Activated CD8-positive, alpha-beta memory T cell treated with anti-CD3 and anti-CD28 coated beads for 1 hour (primary cell): ENCODE data around the gene DDX24.
A peak's percentile ranks its signal among the peaks of the same experiment; 100 is the strongest.

Source experiments
- DNase-seq, 2 donors: peaks; one replicate each; pipeline ENCODE4 v3.0.0-alpha.2; 2020; ENCODE audit warnings: low read depth in 1 of 2; ENCODE audit errors: extremely low read depth in 1 of 2

Gene DDX24

DNA sequence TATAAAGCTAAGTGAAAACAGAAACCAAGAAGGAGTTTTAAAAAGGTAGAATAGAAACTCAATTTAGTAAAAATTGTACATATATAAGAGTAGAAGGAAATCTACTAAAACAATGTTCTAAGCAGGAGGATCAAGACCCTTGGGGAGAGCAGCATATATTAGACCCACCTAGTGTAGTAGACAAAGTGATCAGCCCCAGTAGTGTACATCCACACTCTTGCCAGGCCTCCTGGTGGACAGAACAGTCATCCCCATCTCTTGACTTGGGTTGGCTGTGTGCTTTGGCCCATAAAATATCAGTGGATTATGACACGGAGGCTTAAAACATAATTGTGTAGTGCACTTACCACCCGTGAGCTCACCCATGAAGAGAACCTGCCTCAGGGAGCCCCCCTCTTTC is 65.8 kb downstream of the DDX24 start:
- no peak for DNase-seq

- no peak for DNase-seq
These were observed 66.6 kb downstream of the DDX24 start for GRCh38 chr14:94014382-94014781.

DNA sequence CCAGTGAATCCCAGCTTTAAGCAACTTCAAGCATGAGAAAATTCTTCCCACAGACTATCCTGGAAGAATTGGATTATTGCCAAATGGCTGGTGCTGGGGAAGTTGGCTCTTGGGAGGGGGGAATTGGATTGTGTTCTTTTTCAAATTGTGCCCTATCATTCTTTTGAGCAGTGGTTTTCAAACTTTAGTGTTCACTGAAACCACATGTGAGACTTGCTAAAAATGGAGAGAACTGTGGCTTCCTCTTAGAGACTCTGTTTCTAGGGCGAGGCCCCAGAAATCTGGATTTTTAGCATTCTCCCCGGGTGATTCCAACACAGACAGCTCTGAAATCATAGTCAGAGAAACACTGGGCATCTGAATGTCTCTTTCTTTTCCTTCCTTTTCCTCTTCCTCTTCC is 69.2 kb downstream of the DDX24 start:
- DNase-seq, result no peak

- DNase-seq, result no peak
These were observed 70.4 kb downstream of the DDX24 start for GRCh38 chr14:94010625-94011024.

DNA sequence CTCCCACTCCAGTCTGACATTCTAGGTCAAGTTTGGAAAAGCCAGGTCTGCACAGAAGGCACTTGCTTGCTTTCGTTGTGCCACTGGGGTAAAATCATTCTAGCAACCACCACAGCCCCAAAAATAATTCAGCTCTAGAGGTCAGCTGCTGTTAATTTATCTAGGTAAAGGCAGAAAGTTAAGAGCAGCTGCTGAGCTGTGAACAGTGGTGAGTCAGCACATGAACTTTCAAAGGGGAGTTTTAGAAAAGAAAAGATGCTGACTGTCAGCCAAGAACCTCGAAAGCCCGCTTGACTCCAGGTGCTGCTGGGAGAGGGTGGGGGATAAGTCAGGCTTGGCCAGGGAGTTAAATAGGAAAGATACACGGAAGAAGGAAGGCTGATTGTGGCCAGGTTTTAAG is 71.2 kb downstream of the DDX24 start:
- no peak for DNase-seq

GRCh38 chr14:94008234-94008633 is 72.8 kb downstream of the DDX24 start:
- DNase-seq, result no peak

GRCh38 chr14:94005324-94006073 is 75.5 kb downstream of the DDX24 start:
- DNase-seq, result no peak

GRCh38 chr14:94004015-94004414 is 77.0 kb downstream of the DDX24 start:
- no peak for DNase-seq

GRCh38 chr14:94003397-94003796 is 77.6 kb downstream of the DDX24 start:
- DNase-seq, result no peak

GRCh38 chr14:94001501-94002396 is 79.3 kb downstream of the DDX24 start:
- peak; percentile 18 to 40 for DNase-seq

GRCh38 chr14:94001016-94001415 is 80.0 kb downstream of the DDX24 start:
- no peak for DNase-seq

GRCh38 chr14:94000267-94000666 is 80.7 kb downstream of the DDX24 start:
- DNase-seq, result no peak

- no peak for DNase-seq
These were observed 81.4 kb downstream of the DDX24 start for GRCh38 chr14:93999573-93999972.

DNA sequence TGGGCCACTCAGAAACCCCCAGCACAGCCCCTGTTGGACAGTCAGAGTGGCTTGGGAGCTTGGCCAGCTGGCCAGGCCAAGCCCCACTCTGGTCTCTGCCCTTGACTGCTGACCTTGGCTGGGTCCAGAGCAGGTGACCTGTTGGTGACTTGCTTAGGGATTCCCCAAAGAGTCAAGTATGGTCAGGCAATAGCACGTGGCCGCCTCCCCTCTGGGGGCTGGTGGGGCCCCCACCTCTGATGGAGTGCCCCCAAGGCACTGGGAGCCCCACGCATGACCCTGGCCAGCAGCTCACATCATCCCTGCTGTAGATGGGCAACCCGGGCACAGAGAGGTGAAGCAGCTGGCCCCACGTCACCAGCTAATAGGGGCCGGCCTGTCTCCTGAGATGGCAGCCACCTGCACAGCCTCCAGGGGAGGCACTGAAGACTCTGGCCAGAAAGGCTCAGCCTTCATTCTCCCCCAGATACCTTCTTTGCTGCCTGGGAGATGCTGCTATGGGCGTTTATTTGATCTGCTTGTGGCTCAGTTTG is 82.1 kb downstream of the DDX24 start:
- no peak for DNase-seq
